ENCODE measurements around the gene CLCN6.

- TF ChIP-seq CTCF (conservative IDR thresholded peaks at IDR 0.05; ENCODE audit: low read depth, low read length) = no peak
- no peak for TF ChIP-seq EZH2 (IDR thresholded peaks at IDR 0.05; ENCODE audit: low read length, unreplicated experiment)
- no peak for TF ChIP-seq EZH2phosphoT487 (IDR thresholded peaks at IDR 0.05; ENCODE audit: borderline replicate concordance, low read length)
Observed at GRCh38 chr1:11799099-11799498, 6.9 kb upstream of the CLCN6 start.

Measured in PC-3 (cell line).